ENCODE results near the gene EYS.
"Not testable (repeated sequence)": the region's sequence is repeated elsewhere in the genome, so short reads cannot be mapped to it uniquely, and the experiment has no call there.

The EYS gene

DNA sequence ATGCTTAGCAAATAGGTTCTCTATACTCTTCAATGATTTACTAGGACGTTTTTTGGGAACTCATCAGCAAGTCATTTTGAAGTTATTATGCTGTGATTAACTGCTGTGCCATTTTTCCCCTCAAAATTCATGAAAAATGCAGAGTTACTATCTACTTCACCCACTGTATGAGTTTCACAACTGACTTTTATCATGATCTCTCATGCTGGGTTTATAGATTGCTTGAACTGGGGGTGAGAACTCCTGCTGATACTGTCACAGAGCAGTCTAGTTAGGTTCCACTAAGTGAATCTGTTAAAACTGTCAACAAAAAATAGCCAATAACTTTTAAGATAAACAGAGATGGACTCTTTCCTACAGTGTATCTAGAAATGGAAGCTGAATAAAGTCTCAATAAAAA, 136.7 kb downstream of the EYS start:
- no peak for DNase-seq (ENCODE audit: insufficient read length, low spot score)
- FAIRE-seq, result no peak
- TF ChIP-seq POLR2A (IDR thresholded peaks at IDR 0.05; ENCODE audit: low read depth, low read length), result no peak

DNA sequence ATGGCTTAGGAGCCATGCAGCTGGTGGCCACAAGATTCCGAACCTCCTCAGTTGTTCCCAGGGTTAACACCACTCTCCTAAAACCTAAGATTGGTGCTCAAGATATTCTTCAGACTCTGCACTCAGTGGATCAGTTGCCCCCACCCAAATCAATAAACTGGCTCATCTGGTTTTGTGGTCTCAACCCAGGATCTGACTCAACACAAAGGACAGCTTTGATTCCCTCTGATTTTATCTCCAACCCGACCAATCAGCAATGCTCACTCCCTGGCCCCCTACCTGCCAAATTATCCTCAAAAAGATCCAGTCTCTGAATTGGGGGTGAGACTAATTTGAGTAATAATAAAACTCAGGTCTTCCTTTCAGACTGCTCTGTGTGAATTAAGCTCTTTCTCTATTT, 137.5 kb downstream of the EYS start:
- TF ChIP-seq POLR2A (IDR thresholded peaks at IDR 0.05; ENCODE audit: low read depth, low read length), result no peak
- no peak for DNase-seq (ENCODE audit: insufficient read length, low spot score)
- no peak for FAIRE-seq

DNA sequence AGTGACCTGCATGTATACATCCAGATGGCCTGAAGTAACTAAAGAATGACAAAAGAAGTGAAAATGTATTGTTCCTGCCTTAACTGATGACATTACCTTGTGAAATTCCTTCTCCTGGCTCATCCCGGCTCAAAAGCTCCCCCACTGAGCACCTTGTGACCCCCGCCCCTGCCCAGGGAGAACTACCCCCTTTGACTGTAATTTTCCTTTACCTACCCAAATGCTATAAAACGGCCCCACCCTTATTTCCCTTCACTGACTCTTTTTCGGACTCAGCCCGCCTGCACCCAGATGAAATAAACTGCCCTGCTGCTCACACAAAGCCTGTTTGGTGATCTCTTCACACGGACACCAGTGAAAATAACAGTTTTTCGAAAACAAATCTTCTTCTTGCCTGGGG, 138.0 kb downstream of the EYS start:
- FAIRE-seq; DNase-seq (ENCODE audit: insufficient read length, low spot score): not testable (repeated sequence)

DNA sequence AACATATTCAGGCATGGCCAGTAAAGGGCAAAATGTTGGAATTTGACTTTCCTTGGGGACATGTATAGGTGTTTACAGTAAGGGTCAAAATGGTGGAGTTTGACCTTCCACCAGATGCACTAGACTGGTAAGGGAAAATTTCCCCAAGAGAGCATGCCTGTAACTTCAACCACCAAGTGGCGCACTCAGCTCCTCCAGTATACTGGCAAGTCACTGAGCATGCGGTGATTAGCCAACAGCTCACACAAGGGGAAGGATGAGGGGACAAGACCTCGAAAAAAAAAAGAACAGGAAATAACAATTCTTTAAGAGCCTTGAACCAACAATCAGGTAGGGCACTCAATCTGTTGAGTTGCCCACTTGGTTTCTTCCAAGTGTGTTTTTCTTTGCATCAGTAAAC, 140.9 kb downstream of the EYS start:
- no peak for DNase-seq (ENCODE audit: insufficient read length, low spot score)
- no peak for FAIRE-seq
- TF ChIP-seq POLR2A (IDR thresholded peaks at IDR 0.05; ENCODE audit: low read depth, low read length), result no peak

DNA sequence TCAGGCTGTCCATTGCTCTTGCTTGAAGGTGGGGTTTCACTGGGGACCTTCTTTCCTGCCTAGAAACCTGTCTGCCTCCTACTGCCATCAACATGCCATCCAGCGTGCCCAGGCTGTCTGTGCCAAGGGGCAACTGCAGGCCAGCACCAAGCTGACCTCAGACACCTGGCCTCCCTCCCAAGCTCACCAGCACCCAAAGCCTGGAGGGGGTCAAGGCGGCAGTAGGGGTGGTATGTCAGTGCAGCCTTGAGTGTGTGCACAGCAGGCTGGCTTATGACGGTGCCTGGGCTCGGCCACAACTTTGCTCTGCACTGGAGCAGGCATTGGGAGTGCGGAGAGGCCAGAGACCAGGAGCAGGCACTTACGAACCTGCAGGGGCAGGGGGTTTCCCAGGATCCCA, 149.0 kb downstream of the EYS start:
- DNase-seq (ENCODE audit: insufficient read length, low spot score) (no peak), FAIRE-seq (no peak)
- no peak for TF ChIP-seq POLR2A (IDR thresholded peaks at IDR 0.05; ENCODE audit: low read depth, low read length)

DNA sequence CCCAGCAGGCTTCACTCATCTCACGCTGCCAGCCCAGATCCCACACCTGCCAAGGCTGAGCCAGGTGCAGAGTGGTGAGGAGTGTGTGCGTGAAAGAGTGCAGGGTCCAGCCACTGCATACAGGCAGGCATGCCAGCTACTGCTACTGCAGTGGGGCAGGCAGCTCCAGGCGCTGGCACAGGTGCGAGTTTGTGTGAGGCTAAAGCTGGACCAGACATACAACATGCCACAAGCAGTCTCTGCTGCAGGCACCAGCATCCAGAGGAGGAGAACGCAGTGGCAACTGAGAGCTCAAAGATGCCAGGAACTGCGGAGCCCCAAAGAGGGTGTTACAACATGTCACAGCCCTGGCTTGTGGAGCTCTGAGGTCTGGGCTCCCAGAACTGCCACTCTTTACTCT, 149.8 kb downstream of the EYS start:
- DNase-seq (ENCODE audit: insufficient read length, low spot score) (no peak), FAIRE-seq (no peak)

DNA sequence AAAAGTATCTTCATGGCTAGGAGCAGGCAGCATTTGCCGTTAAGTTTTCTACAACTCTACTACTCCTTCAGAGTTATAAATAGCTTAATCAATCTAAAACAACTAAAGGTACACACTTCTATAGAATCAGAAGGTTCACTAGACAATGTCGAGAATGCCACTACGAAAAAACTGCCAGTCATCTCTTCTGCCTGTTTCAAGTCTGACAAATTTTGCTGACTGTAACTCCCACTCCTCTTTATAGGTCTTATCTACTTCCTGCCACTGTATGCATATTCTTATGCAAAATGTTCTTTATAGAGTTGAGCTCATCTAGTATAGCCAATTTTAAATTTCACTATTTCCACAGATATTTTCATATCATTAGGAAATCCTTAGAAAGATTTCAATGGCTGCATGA, 160.1 kb downstream of the EYS start:
- FAIRE-seq (no peak), DNase-seq (ENCODE audit: insufficient read length, low spot score) (no peak)
- no peak for TF ChIP-seq POLR2A (IDR thresholded peaks at IDR 0.05; ENCODE audit: low read depth, low read length)

More for the DNA sequence above, 149.8 kb downstream of the EYS start:
- TF ChIP-seq POLR2A (IDR thresholded peaks at IDR 0.05; ENCODE audit: low read depth, low read length), result no peak

DNA sequence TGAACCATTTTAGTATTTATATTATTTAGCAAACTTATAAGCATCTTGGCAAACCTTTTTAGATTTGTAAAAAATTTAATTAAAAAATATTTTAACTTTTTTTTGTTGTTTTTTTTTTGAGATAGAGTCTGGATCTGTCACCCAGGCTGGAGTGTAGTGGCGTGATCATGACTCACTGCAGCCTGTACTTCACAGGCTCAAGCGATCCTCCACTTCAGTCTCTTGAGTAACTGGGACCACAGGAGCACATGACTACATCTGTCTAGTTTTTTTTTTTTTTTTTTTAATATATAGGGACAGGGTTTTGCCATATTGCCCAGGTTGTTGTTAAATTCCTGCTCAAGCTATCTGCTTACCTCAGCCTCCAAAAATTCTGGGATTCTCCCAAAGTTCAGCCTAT, 161.1 kb downstream of the EYS start:
- DNase-seq (ENCODE audit: insufficient read length, low spot score) (no peak), FAIRE-seq (no peak)

DNA sequence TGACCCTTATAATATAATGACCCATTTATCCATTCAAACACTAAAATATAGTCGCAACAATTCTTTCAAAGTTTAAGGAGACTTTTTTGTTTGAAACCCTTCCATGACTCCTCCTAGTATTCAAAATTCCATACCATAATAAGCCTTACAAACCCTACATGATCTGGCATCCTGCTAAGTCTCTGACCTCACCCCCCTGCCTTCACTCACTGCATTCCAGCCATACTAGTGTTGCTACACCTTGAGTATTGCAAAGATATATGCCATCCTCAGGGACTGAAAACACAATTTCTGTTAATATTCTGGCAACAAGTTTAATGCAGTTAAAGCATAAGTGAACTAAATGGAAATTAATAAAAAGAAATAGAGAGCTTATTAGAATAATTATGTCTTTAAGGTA, 168.4 kb downstream of the EYS start:
- DNase-seq (ENCODE audit: insufficient read length, low spot score) (no peak), FAIRE-seq (no peak)
- TF ChIP-seq POLR2A (IDR thresholded peaks at IDR 0.05; ENCODE audit: low read depth, low read length), result no peak

More for the DNA sequence above, 161.1 kb downstream of the EYS start:
- no peak for TF ChIP-seq POLR2A (IDR thresholded peaks at IDR 0.05; ENCODE audit: low read depth, low read length)

DNA sequence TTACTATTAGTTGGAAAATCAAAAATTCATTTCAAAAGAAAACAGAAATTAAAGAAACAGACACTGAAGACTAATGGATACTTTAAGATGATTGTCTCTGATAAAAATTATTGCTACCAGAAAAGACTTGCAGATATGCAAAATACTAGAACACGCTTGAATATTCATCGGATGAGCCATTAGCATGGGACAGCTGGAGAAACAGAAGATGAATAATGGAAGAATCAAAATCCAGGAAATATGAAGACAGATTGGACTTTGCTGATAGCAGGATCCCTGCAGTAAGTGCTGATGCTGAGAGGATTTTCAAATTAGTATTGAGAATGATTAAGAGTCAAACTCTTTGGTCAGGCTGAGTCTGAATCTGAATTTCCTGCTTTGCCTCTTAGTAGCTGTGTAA, 169.4 kb downstream of the EYS start:
- DNase-seq (ENCODE audit: insufficient read length, low spot score) (no peak), FAIRE-seq (no peak)
- no peak for TF ChIP-seq POLR2A (IDR thresholded peaks at IDR 0.05; ENCODE audit: low read depth, low read length)

DNA sequence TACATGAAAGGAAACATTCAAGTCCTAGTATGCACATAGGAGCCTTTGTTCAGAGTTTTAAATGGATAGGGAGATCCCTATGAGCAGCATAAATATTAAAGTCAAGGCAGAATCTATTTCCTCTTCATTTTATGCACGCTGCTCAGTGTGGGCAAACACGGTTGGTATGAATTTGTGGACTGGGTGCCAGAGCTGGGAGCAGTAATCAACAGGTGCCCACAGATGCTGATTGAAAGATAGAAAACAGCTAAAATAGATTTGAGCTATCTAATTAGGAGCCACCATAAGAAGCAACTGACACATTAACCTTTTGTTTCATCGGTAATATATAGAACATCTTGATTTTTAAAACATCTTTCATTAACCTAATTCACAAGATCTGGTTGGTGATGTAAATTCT, 175.5 kb downstream of the EYS start:
- FAIRE-seq (no peak), DNase-seq (ENCODE audit: insufficient read length, low spot score) (no peak)
- no peak for TF ChIP-seq POLR2A (IDR thresholded peaks at IDR 0.05; ENCODE audit: low read depth, low read length)

DNA sequence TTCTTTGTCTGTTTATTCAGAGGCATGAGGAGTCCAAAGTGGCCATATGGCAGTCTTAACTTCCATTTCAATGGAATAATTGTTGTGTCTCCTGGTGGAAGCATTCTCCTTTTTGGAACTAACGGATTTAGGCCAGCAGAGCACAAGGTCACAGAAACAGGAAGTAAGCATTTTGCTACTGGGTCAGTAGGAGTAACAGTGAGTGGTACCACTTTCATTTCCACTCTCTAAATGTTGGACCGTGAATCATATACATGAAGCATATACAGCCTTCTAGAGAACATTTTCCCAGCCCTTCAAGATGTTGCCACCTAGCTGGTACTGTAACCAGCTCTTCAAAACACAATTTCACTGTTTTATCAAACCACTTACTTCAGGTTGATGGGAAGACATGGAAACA, 182.8 kb downstream of the EYS start:
- DNase-seq (ENCODE audit: insufficient read length, low spot score) (no peak), FAIRE-seq (no peak)
- no peak for TF ChIP-seq POLR2A (IDR thresholded peaks at IDR 0.05; ENCODE audit: low read depth, low read length)

DNA sequence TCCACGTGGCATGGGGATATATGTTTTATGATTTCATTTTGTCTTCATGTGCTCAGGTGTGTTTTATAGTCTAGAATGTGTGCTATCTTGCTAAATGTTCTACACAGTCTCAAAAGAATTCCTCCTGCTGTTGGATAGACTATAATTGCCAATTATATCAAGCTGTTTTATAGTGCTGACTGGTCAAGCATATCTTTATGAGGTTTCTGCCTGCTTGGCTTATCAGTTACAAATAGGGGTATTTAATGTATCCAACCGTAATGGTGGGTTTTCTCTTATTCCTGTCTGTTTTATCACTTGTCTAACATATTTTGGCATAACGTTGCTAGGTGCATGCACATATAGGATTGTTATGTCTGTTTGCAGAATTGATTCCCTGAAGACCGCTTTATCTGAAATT, 201.3 kb downstream of the EYS start:
- TF ChIP-seq POLR2A (IDR thresholded peaks at IDR 0.05; ENCODE audit: low read depth, low read length), result no peak
- FAIRE-seq (no peak), DNase-seq (ENCODE audit: insufficient read length, low spot score) (no peak)

DNA sequence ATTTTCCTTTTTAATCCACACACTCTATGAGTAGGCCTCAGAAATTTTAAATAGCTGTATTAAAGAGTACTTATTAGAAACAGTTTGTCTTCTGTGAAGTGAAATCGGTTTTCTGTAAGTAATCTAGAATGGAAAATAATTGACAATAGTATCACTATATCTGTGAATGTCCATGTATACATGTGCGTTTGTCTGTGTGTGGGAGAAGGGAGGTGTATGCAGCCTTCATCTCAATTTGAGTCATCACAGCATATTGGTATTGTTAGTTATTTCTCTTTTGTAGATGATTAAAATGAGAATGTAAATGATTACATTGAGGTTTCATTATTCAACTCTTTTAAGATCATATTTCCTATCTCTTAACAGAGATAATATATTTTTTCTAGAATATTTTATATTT, 206.0 kb downstream of the EYS start:
- no peak for DNase-seq (ENCODE audit: insufficient read length, low spot score)
- TF ChIP-seq POLR2A (IDR thresholded peaks at IDR 0.05; ENCODE audit: low read depth, low read length), result no peak
- no peak for FAIRE-seq

DNA sequence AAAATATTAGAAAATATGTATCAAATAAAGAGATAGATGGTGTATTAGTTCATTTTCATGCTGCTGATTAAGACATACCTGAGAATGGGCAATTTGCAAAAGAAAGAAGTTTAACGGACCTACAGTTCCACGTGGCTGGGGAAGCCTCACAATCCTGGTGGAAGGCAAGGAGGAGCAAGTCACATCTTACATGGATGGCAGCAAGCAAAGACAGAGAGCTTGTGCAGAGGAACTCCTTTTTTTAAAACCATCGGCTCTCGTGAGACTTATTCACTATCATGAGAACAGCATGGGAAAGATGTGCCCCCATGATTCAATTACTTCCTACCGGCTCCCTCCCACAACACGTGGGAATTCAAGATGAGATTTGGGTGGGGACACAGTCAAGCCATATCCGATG, 223.4 kb downstream of the EYS start:
- not testable (repeated sequence) for DNase-seq (ENCODE audit: insufficient read length, low spot score); FAIRE-seq

DNA sequence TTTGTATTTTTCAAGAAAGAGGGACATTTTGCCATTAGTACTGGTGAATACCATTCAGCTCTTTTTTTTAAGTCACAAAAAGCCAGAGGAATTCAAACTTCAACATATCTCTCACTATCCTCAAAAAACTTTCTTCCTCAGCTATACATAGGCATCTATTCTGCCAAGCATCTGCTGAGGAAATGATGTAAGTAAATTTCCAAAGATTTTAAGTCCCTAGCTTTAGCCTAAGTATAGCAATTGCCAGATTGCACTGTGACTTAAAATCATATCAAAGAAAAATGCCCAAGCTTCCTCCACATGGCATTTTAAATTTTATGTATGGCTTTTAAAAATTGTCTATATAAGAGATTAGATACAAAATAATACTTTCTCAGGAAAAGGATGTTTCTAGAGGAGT, 237.4 kb downstream of the EYS start:
- DNase-seq (ENCODE audit: insufficient read length, low spot score), result no peak
- FAIRE-seq, result no peak
- TF ChIP-seq POLR2A (IDR thresholded peaks at IDR 0.05; ENCODE audit: low read depth, low read length), result no peak
